ENCODE data around the gene NAA10.

NAA10 gene

DNA sequence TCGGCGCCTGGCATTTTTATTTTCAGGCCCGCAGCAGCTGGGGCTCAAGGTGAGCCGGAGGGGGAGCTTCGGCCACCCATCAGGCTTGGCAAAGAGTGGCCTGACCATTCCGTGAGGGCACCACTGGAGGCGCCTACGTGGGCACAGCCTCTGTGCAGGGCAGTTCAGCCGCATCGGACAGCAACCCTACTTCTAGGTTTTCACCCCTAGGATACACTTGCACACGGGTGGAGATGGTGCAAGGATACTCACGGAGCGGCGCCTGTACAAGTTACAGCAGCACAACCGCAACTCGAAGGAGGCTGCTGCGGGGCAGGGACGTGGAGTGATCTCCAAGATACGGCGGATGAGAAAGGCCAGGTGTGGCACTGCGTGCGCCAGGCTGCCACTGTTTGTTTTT, 25.9 kb upstream of the NAA10 start:
- no peak for DNase-seq (ENCODE audit: low read depth)
- no peak overlapping the region for H3K4me3 ChIP-seq (ENCODE audit: control insufficient read depth, low read depth, low read length)
- TF ChIP-seq, protein P1, sequence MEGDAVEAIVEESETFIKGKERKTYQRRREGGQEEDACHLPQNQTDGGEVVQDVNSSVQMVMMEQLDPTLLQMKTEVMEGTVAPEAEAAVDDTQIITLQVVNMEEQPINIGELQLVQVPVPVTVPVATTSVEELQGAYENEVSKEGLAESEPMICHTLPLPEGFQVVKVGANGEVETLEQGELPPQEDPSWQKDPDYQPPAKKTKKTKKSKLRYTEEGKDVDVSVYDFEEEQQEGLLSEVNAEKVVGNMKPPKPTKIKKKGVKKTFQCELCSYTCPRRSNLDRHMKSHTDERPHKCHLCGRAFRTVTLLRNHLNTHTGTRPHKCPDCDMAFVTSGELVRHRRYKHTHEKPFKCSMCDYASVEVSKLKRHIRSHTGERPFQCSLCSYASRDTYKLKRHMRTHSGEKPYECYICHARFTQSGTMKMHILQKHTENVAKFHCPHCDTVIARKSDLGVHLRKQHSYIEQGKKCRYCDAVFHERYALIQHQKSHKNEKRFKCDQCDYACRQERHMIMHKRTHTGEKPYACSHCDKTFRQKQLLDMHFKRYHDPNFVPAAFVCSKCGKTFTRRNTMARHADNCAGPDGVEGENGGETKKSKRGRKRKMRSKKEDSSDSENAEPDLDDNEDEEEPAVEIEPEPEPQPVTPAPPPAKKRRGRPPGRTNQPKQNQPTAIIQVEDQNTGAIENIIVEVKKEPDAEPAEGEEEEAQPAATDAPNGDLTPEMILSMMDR (IDR thresholded peaks at IDR 0.05; ENCODE audit: control insufficient read depth, insufficient read depth, low read depth, low read length, missing control alignments), result no peak

DNA sequence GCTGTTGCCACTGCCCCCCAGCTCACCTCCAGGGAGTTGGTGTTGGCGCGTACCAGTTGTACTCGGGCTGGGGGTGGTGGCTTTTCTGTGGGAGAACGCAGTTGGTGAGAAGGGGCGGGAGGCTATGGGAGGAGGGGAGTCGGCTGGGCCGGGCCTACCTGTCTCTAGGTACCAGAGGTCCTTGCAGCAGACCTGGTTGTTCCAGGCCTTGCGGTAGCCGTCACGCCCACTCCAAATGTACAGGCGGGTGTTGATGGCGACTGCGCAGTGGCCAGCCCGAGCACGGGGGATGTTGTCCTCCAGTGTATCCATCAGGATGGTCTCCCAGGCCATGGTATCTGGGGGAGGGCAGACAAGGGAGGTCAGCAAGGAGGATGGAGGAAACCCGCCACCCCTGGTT, 25.2 kb upstream of the NAA10 start:
- H3K4me3 ChIP-seq (ENCODE audit: control insufficient read depth, low read depth, low read length), result no peak overlapping the region
- TF ChIP-seq, protein P1 (IDR thresholded peaks at IDR 0.05; ENCODE audit: control insufficient read depth, insufficient read depth, low read depth, low read length, missing control alignments), result no peak
- DNase-seq (ENCODE audit: low read depth), result no peak

DNA sequence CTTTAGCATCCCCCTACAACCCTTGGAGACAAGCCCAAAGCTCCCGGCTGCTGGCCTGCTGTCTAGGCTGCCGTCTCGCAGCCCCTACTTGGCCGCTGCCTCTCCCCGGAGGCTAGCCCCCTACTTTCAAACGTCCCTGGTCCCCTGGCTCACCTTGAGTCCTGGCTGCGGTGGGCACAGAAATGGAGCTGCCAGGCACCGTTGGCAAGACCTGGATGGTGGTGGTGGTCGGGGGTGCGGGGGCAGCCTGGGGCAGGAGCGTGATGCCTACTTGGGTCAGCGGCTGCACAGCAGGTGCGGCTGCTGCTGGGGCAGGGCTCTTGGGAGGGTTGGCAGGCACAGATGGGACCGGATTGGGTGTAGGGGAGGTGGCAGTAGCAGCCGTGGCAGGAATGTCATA, 24.8 kb upstream of the NAA10 start:
- TF ChIP-seq, protein P1 (IDR thresholded peaks at IDR 0.05; ENCODE audit: control insufficient read depth, insufficient read depth, low read depth, low read length, missing control alignments), result no peak
- H3K4me3 ChIP-seq (ENCODE audit: control insufficient read depth, low read depth, low read length), result no peak overlapping the region

DNA sequence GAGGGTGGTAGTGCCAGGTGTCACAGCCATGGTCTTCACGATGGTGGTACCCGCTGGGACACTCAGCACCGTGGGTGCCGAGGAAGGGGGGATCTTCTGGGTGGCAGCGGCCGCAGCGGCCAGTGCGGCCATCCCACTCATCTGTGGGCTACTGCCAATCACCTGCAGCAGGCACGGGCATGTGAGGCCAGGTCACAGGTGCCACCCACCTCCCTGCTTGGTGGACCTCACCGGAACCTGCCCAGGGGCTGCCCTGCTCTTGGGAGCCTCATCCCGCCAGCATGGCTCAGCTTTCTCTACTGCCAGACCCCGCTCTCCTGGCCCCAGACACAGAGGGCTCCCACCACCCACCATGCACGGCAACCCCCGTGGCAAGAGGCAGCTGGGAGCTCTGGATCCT, 23.8 kb upstream of the NAA10 start:
- H3K4me3 ChIP-seq (ENCODE audit: control insufficient read depth, low read depth, low read length), result no peak overlapping the region
- TF ChIP-seq, protein P1 (IDR thresholded peaks at IDR 0.05; ENCODE audit: control insufficient read depth, insufficient read depth, low read depth, low read length, missing control alignments), result no peak
- no peak for DNase-seq (ENCODE audit: low read depth)

More for the DNA sequence above, 24.8 kb upstream of the NAA10 start:
- DNase-seq (ENCODE audit: low read depth), result no peak

DNA sequence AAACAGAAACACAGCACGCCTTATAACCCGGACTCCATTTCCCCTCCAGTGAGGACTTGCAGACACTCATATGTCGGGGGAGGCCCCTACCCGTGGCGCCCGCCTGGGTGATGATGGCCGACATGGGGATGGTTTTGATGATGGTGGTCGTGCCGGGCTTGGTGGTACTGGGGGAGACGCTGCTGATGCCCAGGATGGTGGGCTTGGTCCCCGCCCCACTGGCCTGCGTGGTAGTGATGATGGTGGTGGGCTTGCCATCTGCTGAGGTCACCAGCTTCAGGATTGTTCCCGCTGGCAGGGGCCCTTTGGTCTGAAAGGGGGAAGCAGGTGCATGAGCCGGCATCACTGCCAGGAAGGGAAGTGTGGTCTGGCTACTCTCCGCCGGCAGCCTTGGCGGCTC, 22.4 kb upstream of the NAA10 start:
- TF ChIP-seq, protein P1 (IDR thresholded peaks at IDR 0.05; ENCODE audit: control insufficient read depth, insufficient read depth, low read depth, low read length, missing control alignments), result no peak
- no peak overlapping the region for H3K4me3 ChIP-seq (ENCODE audit: control insufficient read depth, low read depth, low read length)
- no peak for DNase-seq (ENCODE audit: low read depth)

DNA sequence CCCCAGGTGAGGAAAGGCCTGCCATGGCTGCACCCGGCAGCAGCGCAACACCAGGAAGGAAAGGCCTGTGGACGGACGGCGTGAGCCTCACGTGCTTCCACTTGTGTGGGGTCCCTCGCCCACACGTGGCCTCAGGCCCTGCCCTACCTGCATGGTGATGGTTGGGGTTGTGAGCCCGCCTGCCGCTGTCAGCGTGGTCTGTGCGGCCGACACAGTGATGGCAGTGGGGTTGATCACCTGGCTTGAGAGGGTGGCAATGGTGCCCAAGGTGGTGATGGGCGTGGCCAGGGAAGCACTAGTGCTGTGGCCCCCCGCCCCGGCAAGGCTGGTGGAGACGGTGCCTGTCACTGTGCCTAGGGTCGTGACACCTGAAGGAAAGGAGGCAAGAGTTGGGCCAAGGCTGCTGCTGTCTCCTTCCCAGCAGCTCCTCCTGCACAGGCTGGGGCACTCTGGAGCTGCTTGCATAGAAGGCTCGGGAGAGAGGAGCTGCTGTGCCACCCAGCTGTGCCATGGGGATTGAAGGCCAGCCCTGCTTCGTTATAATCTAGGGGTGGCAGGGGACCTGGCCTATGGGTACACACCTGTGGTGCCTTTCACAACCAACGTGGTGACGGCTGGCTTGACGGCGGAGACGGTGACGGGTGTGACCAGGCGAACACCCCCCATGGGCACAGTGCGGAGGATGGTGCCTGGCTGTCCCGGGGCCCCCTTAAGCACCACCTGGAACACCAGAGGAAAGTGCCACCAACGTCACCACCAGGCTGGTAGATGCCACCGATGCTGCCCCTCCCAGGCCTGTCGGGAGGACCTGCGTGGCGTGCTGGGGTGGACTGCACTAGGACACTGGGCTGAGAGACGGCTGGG, 21.4 kb upstream of the NAA10 start:
- H3K4me3 ChIP-seq (ENCODE audit: control insufficient read depth, low read depth, low read length), result no peak overlapping the region
- no peak for DNase-seq (ENCODE audit: low read depth)
- TF ChIP-seq, protein P1 (IDR thresholded peaks at IDR 0.05; ENCODE audit: control insufficient read depth, insufficient read depth, low read depth, low read length, missing control alignments), result no peak

All from AG09309 (cell line).